ENCODE data around the gene MINDY1. TPM values are rescaled to one million over a fixed set of nuclear protein-coding genes. Genes with fewer than 3 reads are reported as not detected.

The MINDY1 gene
- total and polyA plus RNA-seq, 10 of the 15 experiments (the other 5 are each of a cell fraction or from before 2014, with no cell fraction given) = 0.48 to 8.8 (median 5.0) TPM

DNA sequence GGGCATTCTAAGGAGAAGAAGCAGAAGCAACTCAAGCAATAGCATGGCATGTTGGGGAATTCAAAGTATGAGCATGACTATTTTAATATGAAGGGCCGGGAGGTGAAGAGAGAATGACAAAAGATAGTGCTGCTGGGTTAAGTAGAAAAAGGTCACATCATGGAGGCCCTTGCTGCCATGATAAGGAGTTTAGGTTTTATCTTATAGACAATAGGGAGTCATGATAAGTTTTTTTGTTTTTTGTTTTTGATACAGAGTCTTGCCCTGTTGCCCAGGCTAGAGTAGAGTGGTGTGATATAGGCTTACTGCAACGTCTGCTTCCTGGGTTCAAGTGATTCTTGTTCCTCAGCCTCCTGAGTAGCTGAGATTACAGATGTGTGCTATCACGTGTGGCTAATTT is 32.8 kb upstream of the MINDY1 start:
- H3K4me3 ChIP-seq = no peak overlapping the region
- ChIA-PET POLR2A (interaction anchor here (1.1 kb wide), 1 partner anchor 8 kb away, joined by 3 read pairs; the partner anchor contains the start of gene C1orf56), SMC1A (ENCODE audit: uncharacterized antibody, unreplicated experiment) (interaction anchor here (1.0 kb wide), 1 partner anchor 14 kb away, joined by 3 read pairs; no protein-coding TSS in a partner anchor), CTCF (no interaction called here), RAD21 (ENCODE audit: unreplicated experiment) (no interaction called here)
- 75% methylated on average over 3 of the region's 3 CpGs for WGBS (ENCODE audit: insufficient coverage, insufficient replicate concordance, low lambda C conversion rate, missing lambda C conversion rate)
- no peak for FAIRE-seq
- H4K20me1 ChIP-seq (ENCODE audit: control insufficient read depth, insufficient read depth) = no peaks in the 10 kb centered on the region
- H3K9me3 ChIP-seq (replicated peaks; ENCODE audit: control insufficient read depth, insufficient read depth, low read length) = no peaks in the 10 kb centered on the region
- TF ChIP-seq FOS (IDR thresholded peaks at IDR 0.05; ENCODE audit: borderline replicate concordance, extremely low read depth, insufficient read length) (no peak), ZNF384 (IDR thresholded peaks at IDR 0.05; ENCODE audit: borderline replicate concordance, low read depth, low read length) (no peak), SUZ12 (IDR thresholded peaks at IDR 0.05; ENCODE audit: unreplicated experiment) (no peak), IKZF2 (IDR thresholded peaks at IDR 0.05) (no peak), FOXK2 (IDR thresholded peaks at IDR 0.05) (no peak), ETV6 (conservative IDR thresholded peaks at IDR 0.05 in 1 of 2, IDR thresholded peaks at IDR 0.05 in 1 of 2; ENCODE audit: borderline replicate concordance in 1 of 2, low read depth in 1 of 2) (no peak)
- TF ChIP-seq, protein P1, sequence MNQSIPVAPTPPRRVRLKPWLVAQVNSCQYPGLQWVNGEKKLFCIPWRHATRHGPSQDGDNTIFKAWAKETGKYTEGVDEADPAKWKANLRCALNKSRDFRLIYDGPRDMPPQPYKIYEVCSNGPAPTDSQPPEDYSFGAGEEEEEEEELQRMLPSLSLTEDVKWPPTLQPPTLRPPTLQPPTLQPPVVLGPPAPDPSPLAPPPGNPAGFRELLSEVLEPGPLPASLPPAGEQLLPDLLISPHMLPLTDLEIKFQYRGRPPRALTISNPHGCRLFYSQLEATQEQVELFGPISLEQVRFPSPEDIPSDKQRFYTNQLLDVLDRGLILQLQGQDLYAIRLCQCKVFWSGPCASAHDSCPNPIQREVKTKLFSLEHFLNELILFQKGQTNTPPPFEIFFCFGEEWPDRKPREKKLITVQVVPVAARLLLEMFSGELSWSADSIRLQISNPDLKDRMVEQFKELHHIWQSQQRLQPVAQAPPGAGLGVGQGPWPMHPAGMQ (IDR thresholded peaks at IDR 0.05; ENCODE audit: borderline replicate concordance) = no peak
- TF ChIP-seq, protein P2, sequence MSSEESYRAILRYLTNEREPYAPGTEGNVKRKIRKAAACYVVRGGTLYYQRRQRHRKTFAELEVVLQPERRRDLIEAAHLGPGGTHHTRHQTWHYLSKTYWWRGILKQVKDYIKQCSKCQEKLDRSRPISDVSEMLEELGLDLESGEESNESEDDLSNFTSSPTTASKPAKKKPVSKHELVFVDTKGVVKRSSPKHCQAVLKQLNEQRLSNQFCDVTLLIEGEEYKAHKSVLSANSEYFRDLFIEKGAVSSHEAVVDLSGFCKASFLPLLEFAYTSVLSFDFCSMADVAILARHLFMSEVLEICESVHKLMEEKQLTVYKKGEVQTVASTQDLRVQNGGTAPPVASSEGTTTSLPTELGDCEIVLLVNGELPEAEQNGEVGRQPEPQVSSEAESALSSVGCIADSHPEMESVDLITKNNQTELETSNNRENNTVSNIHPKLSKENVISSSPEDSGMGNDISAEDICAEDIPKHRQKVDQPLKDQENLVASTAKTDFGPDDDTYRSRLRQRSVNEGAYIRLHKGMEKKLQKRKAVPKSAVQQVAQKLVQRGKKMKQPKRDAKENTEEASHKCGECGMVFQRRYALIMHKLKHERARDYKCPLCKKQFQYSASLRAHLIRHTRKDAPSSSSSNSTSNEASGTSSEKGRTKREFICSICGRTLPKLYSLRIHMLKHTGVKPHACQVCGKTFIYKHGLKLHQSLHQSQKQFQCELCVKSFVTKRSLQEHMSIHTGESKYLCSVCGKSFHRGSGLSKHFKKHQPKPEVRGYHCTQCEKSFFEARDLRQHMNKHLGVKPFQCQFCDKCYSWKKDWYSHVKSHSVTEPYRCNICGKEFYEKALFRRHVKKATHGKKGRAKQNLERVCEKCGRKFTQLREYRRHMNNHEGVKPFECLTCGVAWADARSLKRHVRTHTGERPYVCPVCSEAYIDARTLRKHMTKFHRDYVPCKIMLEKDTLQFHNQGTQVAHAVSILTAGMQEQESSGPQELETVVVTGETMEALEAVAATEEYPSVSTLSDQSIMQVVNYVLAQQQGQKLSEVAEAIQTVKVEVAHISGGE (CRISPR knock-in tag; IDR thresholded peaks at IDR 0.05) = no peak
- intact Hi-C loops (cut with micrococcal nuclease; ENCODE audit: unreplicated experiment) = no loop called here
- H3K4me1 ChIP-seq (ENCODE audit: control insufficient read depth, insufficient read depth, low read length) = no peaks in the 10 kb centered on the region
- H2AFZ ChIP-seq (ENCODE audit: control insufficient read depth, low read depth, low read length) = no peak overlapping the region
- no peak overlapping the region for H3K27ac ChIP-seq (ENCODE audit: control insufficient read depth, insufficient read depth)
- in situ Hi-C loops (cut with MboI) = no loop called here
- BruUV-seq (replicated peaks) = no TSS peak
- no peaks in the 10 kb centered on the region for H3K36me3 ChIP-seq (ENCODE audit: control insufficient read depth in 2 of 2, insufficient read depth in 2 of 2, low read length in 1 of 2)
- no peak for ATAC-seq
- H3K79me2 ChIP-seq (ENCODE audit: control insufficient read depth, insufficient read depth, low read length) = no peaks in the 10 kb centered on the region
- no peak overlapping the region for H3K9ac ChIP-seq (ENCODE audit: control insufficient read depth, insufficient read depth, low read length)
- no peak overlapping the region for H3K4me2 ChIP-seq (ENCODE audit: control insufficient read depth, insufficient read depth)
- DNase-seq (ENCODE audit: low read depth, low spot score) = no peak
- no peaks in the 10 kb centered on the region for H3K27me3 ChIP-seq (replicated peaks in 1 of 2; ENCODE audit: control insufficient read depth in 2 of 2, insufficient read depth in 2 of 2, low read length in 1 of 2)
